Upper lobe of left lung (tissue), 6 donors: Measurements from ENCODE around the gene ROMO1. TPM values are rescaled to one million over a fixed set of nuclear protein-coding genes. Genes with fewer than 3 reads are reported as not detected.

Experiments
- ATAC-seq, 2 donors: fragments of 200-7000 bp; cut with Tn5 transposase; one replicate each; pipeline ENCODE4 v1.9.1; 2022; ENCODE audit warnings: mild to moderate bottlenecking in 2 of 2, moderate library complexity in 2 of 2; ENCODE audit not compliant: low FRiP score in 2 of 2
- DNase-seq, 2 donors: peaks; one replicate each; pipeline ENCODE4 v3.0.0-alpha.2; 2019 to 2020
- H3K27ac ChIP-seq, 4 donors: fragments of 200-600 bp; sonication (generic); one replicate each; pipeline ENCODE4 v1.5.1; 2016 to 2019
- H3K27me3 ChIP-seq, 4 donors: fragments of 200-600 bp; sonication (generic); one replicate each; pipeline ENCODE4 v1.5.1; 2017 to 2019
- H3K36me3 ChIP-seq, 4 donors: fragments of 200-600 bp; sonication (generic); one replicate each; pipeline ENCODE4 v1.5.1; 2016 to 2019
- H3K4me1 ChIP-seq, 4 donors: fragments of 200-600 bp; sonication (generic); one replicate each; pipeline ENCODE4 v1.5.1; 2018 to 2019
- H3K4me3 ChIP-seq, 4 donors: fragments of 200-600 bp; sonication (generic); one replicate each; pipeline ENCODE4 v1.5.1; 2017 to 2019; ENCODE audit warnings: mild to moderate bottlenecking in 2 of 4, moderate library complexity in 1 of 4
- H3K9me3 ChIP-seq, 4 donors: fragments of 200-600 bp; sonication (generic); one replicate each; pipeline ENCODE4 v1.5.1; 2018 to 2019
- EP300 ChIP-seq, 4 donors: sonication (generic); formaldehyde crosslinking; IDR thresholded peaks; one replicate each; pipeline ENCODE4 v1.5.1; 2017; ENCODE audit warnings: antibody characterized with exemption in 4 of 4, control low read depth in 2 of 4
- POLR2A ChIP-seq, 4 donors: fragments of 450-650 bp; IDR thresholded peaks; one replicate each; pipeline ENCODE4 v1.5.1; 2016 to 2017; ENCODE audit warnings: antibody characterized with exemption in 4 of 4, mild to moderate bottlenecking in 2 of 4
- POLR2AphosphoS5 ChIP-seq, 2 donors: sonication (generic); formaldehyde crosslinking; IDR thresholded peaks; one replicate each; pipeline ENCODE4 v1.5.1; 2017; ENCODE audit warnings: antibody characterized with exemption in 2 of 2
- WGBS, 2 donors: methylation state at CpG; one replicate each; pipeline ENCODE4 v1.1.5; 2017 to 2018; 5-methylcytosine and 5-hydroxymethylcytosine counted together
- total RNA-seq, 6 donors: library from RNA; depleted of rRNA in 4 of 6; stranded (reverse); fragments of >200 nt in 4 of 6; gene quantifications; one replicate each; pipeline versions ENCODE4 v1.1.0 to v1.2.1, GENCODE V29; 2016 to 2021
- TF ChIP-seq, protein P1 (sequence below), 6 experiments: fragments of 450-650 bp in 4 of 6; fragments of 200-600 bp in 2 of 6; sonication (generic) in 2 of 6; IDR thresholded peaks; one replicate each; pipeline ENCODE4 v1.5.1; 2016 to 2019; ENCODE audit warnings: antibody characterized with exemption in 6 of 6
- donor health status: DM: no; HTN: no; CAD: no; lungs with moderate emphysema.
- donor health status: DM: no; HTN: yes; CAD: no; lungs with severe emphysema.

ROMO1 gene
- total RNA-seq, 6 donors from 2014 or later = 105 to 213 (median 134) TPM

DNA sequence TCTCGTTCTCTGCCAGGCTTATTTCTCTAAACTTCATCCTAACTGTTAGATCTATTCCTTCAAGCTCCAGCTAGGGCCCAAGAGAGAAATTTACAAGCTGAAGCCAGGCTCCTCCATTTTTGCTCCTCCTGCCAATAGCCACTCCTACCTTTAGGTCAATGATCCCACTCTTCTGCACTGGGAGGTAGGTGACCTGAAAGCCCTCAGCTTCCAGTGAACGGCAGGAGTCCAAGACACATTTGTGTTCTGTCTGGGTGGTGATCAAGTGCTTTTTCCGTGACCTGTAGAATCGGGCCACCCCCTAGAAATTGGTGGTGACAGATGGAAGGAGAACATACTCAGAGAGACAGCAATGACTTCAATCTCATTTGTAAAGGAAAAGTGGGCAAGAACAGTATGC is 8.9 kb upstream of the ROMO1 start:
- 88 to 89% methylated on average over 4 of the region's 4 CpGs for WGBS, 2 donors
- TF ChIP-seq EP300 (IDR thresholded peaks at IDR 0.05) (no peak), POLR2A (IDR thresholded peaks at IDR 0.05) (no peak), POLR2AphosphoS5 (IDR thresholded peaks at IDR 0.05) (no peak)
- TF ChIP-seq, protein P1, sequence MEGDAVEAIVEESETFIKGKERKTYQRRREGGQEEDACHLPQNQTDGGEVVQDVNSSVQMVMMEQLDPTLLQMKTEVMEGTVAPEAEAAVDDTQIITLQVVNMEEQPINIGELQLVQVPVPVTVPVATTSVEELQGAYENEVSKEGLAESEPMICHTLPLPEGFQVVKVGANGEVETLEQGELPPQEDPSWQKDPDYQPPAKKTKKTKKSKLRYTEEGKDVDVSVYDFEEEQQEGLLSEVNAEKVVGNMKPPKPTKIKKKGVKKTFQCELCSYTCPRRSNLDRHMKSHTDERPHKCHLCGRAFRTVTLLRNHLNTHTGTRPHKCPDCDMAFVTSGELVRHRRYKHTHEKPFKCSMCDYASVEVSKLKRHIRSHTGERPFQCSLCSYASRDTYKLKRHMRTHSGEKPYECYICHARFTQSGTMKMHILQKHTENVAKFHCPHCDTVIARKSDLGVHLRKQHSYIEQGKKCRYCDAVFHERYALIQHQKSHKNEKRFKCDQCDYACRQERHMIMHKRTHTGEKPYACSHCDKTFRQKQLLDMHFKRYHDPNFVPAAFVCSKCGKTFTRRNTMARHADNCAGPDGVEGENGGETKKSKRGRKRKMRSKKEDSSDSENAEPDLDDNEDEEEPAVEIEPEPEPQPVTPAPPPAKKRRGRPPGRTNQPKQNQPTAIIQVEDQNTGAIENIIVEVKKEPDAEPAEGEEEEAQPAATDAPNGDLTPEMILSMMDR (IDR thresholded peaks at IDR 0.05) = no peak
- H3K4me1 ChIP-seq = no peaks in the 10 kb centered on the region
- ATAC-seq (no peak), DNase-seq (no peak)
- H3K27me3 ChIP-seq = no peaks in the 10 kb centered on the region
- H3K9me3 ChIP-seq = no peaks in the 10 kb centered on the region
- no peak overlapping the region for H3K27ac ChIP-seq
- no peak overlapping the region for H3K4me3 ChIP-seq
- peaks cover 12 to 85% (median 43%) of the 10 kb centered on the region in 4 donors for H3K36me3 ChIP-seq

DNA sequence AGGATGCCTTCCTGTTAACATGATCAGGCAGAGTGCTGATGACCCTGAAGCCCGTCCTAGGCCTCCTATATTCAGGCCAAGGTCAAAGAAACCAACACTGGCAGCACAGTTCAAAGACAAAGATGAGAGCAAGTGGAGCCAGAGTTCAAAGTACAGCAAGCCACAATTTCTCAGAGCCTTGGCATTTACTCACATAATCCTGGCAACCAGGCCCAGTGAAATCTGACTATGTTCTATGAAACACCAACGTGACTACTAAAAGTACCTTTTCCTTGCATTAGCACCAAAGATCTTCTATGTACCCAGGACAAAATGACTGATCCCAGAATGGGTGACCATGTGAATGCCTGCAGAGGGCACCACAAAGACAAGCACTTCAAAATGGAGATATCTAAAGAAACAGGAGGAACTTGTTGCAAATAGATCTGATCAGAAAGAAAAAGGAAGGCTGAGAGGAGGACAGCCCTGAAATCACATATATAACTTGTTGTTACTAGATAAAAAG is 3.9 kb upstream of the ROMO1 start:
- Histone ChIP-seq H3K36me3 (peaks cover 13 to 60% (median 22%) of the 10 kb centered on the region in 4 donors), H3K4me1 (peaks cover 14 to 22% (median 18%) of the 10 kb centered on the region in 4 donors), H3K27me3 (no peaks in the 10 kb centered on the region), H3K4me3 (no peak overlapping the region), H3K9me3 (no peaks in the 10 kb centered on the region), H3K27ac (no peak overlapping the region)
- TF ChIP-seq POLR2AphosphoS5 (IDR thresholded peaks at IDR 0.05) = no peak
- TF ChIP-seq POLR2A (IDR thresholded peaks at IDR 0.05) = no peak
- TF ChIP-seq EP300 (IDR thresholded peaks at IDR 0.05) = no peak
- TF ChIP-seq, protein P1 (IDR thresholded peaks at IDR 0.05) = no peak
- ATAC-seq (no peak), DNase-seq (no peak)
- WGBS, 2 donors = 90 to 91% methylated on average over 2 of the region's 2 CpGs

DNA sequence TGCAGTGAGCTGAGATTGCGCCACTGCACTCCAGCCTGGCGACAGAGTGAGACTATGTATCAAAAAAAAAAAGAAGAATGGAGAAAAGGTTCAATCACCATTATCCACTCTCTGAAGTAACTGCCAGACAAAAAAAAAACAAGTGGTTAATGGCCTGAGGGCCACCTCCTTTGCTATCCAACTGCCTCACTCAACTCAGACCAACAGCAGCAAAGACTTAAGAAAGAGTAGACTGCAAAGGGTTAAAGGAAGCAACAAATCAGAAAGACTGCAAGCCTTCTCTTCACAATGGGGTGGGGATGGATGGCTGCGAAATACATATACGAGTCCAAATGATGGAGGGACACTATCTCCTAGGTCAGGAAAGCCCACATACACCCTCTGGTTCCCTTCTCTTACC is 3.2 kb upstream of the ROMO1 start:
- Histone ChIP-seq H3K36me3 (peaks cover 13 to 57% (median 21%) of the 10 kb centered on the region in 4 donors), H3K27me3 (no peaks in the 10 kb centered on the region), H3K9me3 (no peaks in the 10 kb centered on the region), H3K4me1 (peaks cover 15 to 29% (median 22%) of the 10 kb centered on the region in 4 donors), H3K27ac (no peak overlapping the region), H3K4me3 (no peak overlapping the region)
- no peak for TF ChIP-seq POLR2AphosphoS5 (IDR thresholded peaks at IDR 0.05)
- TF ChIP-seq EP300 (IDR thresholded peaks at IDR 0.05) = no peak
- TF ChIP-seq POLR2A (IDR thresholded peaks at IDR 0.05) = no peak
- TF ChIP-seq, protein P1 (IDR thresholded peaks at IDR 0.05) = no peak
- DNase-seq (no peak), ATAC-seq (no peak)
- WGBS, 2 donors = 80 to 86% methylated on average over 4 of the region's 4 CpGs

DNA sequence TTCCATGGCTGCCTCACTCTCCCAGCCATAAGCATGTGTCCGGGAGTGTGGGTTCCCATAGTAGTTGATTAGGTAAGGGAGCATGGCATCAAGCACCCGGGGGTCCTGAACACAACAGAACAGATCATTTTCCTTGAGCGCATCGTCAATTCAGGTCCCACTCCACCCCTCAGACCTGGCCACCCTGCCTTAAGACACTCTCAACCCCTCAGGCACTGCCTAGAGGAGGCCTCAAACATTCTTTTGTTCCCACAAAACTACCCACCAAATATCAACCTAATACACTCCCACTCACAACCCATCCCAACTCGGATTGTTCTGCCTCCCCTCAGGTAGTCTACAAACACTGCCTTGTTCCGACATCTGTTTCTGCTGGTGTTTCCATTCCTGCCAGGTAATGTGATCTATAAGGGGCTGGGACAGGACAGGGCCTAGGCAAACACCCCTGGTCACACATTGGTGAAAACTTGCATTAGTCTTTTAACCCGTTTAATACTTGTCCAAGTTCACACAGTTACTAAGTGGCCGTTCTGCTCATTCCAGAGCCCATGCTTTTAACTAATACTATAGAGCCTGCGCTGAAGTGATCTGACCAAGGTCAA is 1.4 kb upstream of the ROMO1 start:
- peak overlapping the region in 2 of 4 donors; percentile 79 to 95 for H3K4me3 ChIP-seq
- ATAC-seq = no peak
- peaks cover 15 to 39% (median 22%) of the 10 kb centered on the region in 4 donors for H3K4me1 ChIP-seq
- H3K27ac ChIP-seq = no peak overlapping the region
- H3K36me3 ChIP-seq = peaks cover 12 to 57% (median 25%) of the 10 kb centered on the region in 4 donors
- H3K27me3 ChIP-seq = no peaks in the 10 kb centered on the region
- TF ChIP-seq POLR2AphosphoS5 (IDR thresholded peaks at IDR 0.05) (no peak), EP300 (IDR thresholded peaks at IDR 0.05) (no peak), POLR2A (IDR thresholded peaks at IDR 0.05) (no peak)
- TF ChIP-seq, protein P1 (IDR thresholded peaks at IDR 0.05) = no peak
- WGBS, 2 donors = 77 to 81% methylated on average over 9 of the region's 9 CpGs
- H3K9me3 ChIP-seq = no peaks in the 10 kb centered on the region
- DNase-seq = no peak
